Measurements from ENCODE around the gene CMTM7. TPM values are rescaled to one million over a fixed set of nuclear protein-coding genes. Genes with fewer than 3 reads are reported as not detected.
A peak's percentile ranks its signal among the peaks of the same experiment; 100 is the strongest.

The CMTM7 gene
- total and polyA plus RNA-seq, 9 of the 15 experiments (the other 6 are each of a cell fraction or from before 2014, with no cell fraction given), result 0.03 to 1.6 (median 0.42) TPM; not detected in 4

DNA sequence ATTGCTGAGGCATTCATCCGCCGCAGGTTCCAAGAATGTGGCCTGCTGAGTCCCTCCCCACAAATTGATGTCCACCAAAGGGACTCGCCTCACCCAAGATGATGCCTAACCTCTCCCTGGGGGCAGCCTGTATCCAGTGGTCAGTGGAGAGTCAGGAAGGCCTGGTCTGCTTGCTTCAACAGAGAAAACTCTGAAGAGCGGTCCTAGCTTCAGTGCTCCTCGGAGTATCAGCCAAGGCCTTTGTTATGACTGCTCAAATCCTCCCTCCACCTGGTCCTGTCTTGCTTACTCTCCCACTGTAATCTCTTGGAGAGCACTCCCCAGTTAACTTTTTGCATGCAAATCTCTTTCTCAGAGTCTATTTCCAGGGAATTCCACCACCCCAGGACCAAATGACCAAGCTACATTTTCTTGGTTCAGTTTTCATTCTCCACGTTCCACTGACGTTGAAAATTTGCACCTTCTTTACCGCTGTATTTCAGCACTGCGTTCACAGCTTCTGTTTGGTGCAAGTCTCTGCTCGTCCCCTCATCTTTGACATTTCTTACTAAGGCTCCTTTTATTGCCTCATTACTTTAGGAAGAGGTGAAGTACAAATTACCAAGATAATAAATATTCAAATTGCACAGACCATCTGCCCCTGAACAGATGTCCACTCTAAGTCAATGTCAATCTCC lies 22.3 kb downstream of the CMTM7 start:
- POLR2A ChIA-PET, result interaction anchor here (1.0 kb wide), 1 partner anchor 10 kb away, joined by 5 read pairs; no protein-coding TSS in a partner anchor
- no peak overlapping the region for H3K4me2 ChIP-seq (ENCODE audit: insufficient read depth, low read length)
- peaks cover 16 to 28% of the 10 kb centered on the region in 2 experiments; a peak in 4 of 5 replicates for H3K27me3 ChIP-seq (ENCODE audit: control insufficient read depth in 2 of 2, insufficient read depth in 2 of 2, low read length in 2 of 2)
- no TSS peak for BruUV-seq (replicated peaks)
- ATAC-seq (peak; percentile 41; the same call in 2 of the 3 replicates), DNase-seq (ENCODE audit: extremely low read depth in 1 of 4, low spot score in 3 of 4) (no peak), FAIRE-seq (no peak)
- CTCF ChIA-PET (ENCODE audit: low intra/inter-chr PET ratio), result interaction anchor here (0.5 kb wide), 1 partner anchor 326 kb away, joined by 6 read pairs; no protein-coding TSS in a partner anchor
- in situ Hi-C loops (cut with MboI) (no loop called here), intact Hi-C loops (cut with micrococcal nuclease) (no loop called here)
- no peaks in the 10 kb centered on the region for H3K4me1 ChIP-seq (replicated peaks in 1 of 2; ENCODE audit: control insufficient read depth in 2 of 2, insufficient read depth in 2 of 2, low read length in 2 of 2)
- H3K9me1 ChIP-seq (ENCODE audit: control insufficient read depth, insufficient read depth, low read length), result no peaks in the 10 kb centered on the region
- H3K27ac ChIP-seq (ENCODE audit: extremely low read depth, low read depth, low read length), result no peak overlapping the region
- WGBS (ENCODE audit: insufficient coverage, low coverage, missing lambda C conversion rate), result 2% methylated on average over 10 of the region's 10 CpGs
- H3K9me3 ChIP-seq (replicated peaks; ENCODE audit: control insufficient read depth, insufficient read depth, low read depth, low read length), result no peaks in the 10 kb centered on the region
- no peaks in the 10 kb centered on the region for H3K79me2 ChIP-seq (ENCODE audit: control insufficient read depth, insufficient read depth, low read length)
- no peak overlapping the region for H3K9ac ChIP-seq (ENCODE audit: insufficient read depth in 1 of 2, low read depth in 2 of 2, low read length in 2 of 2)
- no peak overlapping the region for H2AFZ ChIP-seq (ENCODE audit: low read depth, low read length)
- H3K4me3 ChIP-seq, result no peak overlapping the region
- no peaks in the 10 kb centered on the region for H3K36me3 ChIP-seq (ENCODE audit: control insufficient read depth, insufficient read depth, low read length)
- no peak for TF ChIP-seq EWSR1 (IDR thresholded peaks at IDR 0.05; ENCODE audit: borderline replicate concordance, low read depth, partially characterized antibody)
- TF ChIP-seq, protein P1, sequence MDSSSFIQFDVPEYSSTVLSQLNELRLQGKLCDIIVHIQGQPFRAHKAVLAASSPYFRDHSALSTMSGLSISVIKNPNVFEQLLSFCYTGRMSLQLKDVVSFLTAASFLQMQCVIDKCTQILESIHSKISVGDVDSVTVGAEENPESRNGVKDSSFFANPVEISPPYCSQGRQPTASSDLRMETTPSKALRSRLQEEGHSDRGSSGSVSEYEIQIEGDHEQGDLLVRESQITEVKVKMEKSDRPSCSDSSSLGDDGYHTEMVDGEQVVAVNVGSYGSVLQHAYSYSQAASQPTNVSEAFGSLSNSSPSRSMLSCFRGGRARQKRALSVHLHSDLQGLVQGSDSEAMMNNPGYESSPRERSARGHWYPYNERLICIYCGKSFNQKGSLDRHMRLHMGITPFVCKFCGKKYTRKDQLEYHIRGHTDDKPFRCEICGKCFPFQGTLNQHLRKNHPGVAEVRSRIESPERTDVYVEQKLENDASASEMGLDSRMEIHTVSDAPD (CRISPR knock-in tag; IDR thresholded peaks at IDR 0.05), result no peak
- TF ChIP-seq FUS (optimal IDR thresholded peaks at IDR 0.05; ENCODE audit: low read depth, low read length), result no peak
- no peak for TF ChIP-seq EP400 (IDR thresholded peaks at IDR 0.05)
- TF ChIP-seq ZNF175 (CRISPR knock-in tag; IDR thresholded peaks at IDR 0.05; ENCODE audit: low read depth), result no peak
- no peak for TF ChIP-seq ELF2 (CRISPR knock-in tag; IDR thresholded peaks at IDR 0.05)
- no peak for TF ChIP-seq ZBTB17 (CRISPR knock-in tag; IDR thresholded peaks at IDR 0.05)
- no peak for TF ChIP-seq ZNF584 (CRISPR knock-in tag; IDR thresholded peaks at IDR 0.05; ENCODE audit: low read depth)
- TF ChIP-seq ZNF24 (IDR thresholded peaks at IDR 0.05), result no peak
- no peak for TF ChIP-seq ETV6 (IDR thresholded peaks at IDR 0.05; ENCODE audit: borderline replicate concordance in 1 of 2, low read depth in 2 of 2, low read length in 1 of 2)
- TF ChIP-seq ETV6 (CRISPR knock-in tag; IDR thresholded peaks at IDR 0.05; ENCODE audit: borderline replicate concordance), result no peak
- TF ChIP-seq, protein P2, sequence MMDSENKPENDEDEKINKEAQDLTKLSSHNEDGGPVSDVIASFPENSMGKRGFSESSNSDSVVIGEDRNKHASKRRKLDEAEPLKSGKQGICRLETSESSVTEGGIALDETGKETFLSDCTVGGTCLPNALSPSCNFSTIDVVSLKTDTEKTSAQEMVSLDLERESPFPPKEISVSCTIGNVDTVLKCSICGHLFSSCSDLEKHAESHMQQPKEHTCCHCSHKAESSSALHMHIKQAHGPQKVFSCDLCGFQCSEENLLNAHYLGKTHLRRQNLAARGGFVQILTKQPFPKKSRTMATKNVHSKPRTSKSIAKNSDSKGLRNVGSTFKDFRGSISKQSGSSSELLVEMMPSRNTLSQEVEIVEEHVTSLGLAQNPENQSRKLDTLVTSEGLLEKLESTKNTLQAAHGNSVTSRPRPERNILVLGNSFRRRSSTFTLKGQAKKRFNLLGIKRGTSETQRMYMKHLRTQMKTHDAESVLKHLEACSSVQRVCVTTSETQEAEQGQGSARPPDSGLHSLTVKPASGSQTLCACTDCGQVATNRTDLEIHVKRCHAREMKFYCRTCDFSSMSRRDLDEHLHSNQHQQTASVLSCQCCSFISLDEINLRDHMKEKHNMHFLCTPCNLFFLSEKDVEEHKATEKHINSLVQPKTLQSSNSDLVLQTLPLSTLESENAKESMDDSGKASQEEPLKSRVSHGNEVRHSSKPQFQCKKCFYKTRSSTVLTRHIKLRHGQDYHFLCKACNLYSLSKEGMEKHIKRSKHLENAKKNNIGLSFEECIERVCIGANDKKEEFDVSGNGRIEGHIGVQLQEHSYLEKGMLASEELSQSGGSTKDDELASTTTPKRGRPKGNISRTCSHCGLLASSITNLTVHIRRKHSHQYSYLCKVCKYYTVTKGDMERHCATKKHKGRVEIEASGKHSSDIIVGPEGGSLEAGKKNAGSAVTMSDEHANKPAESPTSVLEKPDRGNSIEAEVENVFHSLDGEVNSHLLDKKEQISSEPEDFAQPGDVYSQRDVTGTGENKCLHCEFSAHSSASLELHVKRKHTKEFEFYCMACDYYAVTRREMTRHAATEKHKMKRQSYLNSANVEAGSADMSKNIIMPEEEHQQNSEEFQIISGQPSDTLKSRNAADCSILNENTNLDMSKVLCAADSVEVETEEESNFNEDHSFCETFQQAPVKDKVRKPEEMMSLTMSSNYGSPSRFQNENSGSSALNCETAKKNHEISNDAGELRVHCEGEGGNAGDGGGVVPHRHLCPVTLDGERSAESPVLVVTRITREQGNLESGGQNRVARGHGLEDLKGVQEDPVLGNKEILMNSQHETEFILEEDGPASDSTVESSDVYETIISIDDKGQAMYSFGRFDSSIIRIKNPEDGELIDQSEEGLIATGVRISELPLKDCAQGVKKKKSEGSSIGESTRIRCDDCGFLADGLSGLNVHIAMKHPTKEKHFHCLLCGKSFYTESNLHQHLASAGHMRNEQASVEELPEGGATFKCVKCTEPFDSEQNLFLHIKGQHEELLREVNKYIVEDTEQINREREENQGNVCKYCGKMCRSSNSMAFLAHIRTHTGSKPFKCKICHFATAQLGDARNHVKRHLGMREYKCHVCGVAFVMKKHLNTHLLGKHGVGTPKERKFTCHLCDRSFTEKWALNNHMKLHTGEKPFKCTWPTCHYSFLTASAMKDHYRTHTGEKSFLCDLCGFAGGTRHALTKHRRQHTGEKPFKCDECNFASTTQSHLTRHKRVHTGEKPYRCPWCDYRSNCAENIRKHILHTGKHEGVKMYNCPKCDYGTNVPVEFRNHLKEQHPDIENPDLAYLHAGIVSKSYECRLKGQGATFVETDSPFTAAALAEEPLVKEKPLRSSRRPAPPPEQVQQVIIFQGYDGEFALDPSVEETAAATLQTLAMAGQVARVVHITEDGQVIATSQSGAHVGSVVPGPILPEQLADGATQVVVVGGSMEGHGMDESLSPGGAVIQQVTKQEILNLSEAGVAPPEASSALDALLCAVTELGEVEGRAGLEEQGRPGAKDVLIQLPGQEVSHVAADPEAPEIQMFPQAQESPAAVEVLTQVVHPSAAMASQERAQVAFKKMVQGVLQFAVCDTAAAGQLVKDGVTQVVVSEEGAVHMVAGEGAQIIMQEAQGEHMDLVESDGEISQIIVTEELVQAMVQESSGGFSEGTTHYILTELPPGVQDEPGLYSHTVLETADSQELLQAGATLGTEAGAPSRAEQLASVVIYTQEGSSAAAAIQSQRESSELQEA (IDR thresholded peaks at IDR 0.05; ENCODE audit: low read depth), result no peak
- H4K20me1 ChIP-seq (replicated peaks; ENCODE audit: control insufficient read depth, insufficient read depth, low read length), result no peaks in the 10 kb centered on the region

Measured in K562 (cell line).